K562 (cell line): ENCODE data around the gene ZER1. TPM values are rescaled to one million over a fixed set of nuclear protein-coding genes. Genes with fewer than 3 reads are reported as not detected.

Experiments used
- CREB1 ChIP-seq, 2 experiments: sonication (generic) in 1 of 2; formaldehyde crosslinking in 1 of 2; IDR thresholded peaks; 2 replicates each; pipeline versions ENCODE4 v1.6.1 to v1.8.0; 2012 to 2022; ENCODE audit warnings: inconsistent platforms in 1 of 2, mild to moderate bottlenecking in 1 of 2, missing genetic modification reagents in 1 of 2, moderate library complexity in 1 of 2
- ELF1 ChIP-seq: fragments of 200-800 bp; sonication (Bioruptor generic); IDR thresholded peaks from 2 replicates; pipeline ENCODE4 v1.6.1; 2016; ENCODE audit warnings: missing genetic modification characterization, missing compliant biosample characterization
- ETS2 ChIP-seq: IDR thresholded peaks from 2 replicates; pipeline ENCODE4 v1.6.1; 2016; ENCODE audit warnings: borderline replicate concordance, missing genetic modification characterization, mild to moderate bottlenecking, moderate library complexity, missing compliant biosample characterization; ENCODE audit not compliant: poor library complexity, severe bottlenecking
- ETV1 ChIP-seq: fragments of 450-650 bp; conservative IDR thresholded peaks from 2 replicates; pipeline ENCODE4 v1.6.1; 2016; ENCODE audit warnings: missing genetic modification characterization, control low read depth, low read depth, missing compliant biosample characterization
- ETV5 ChIP-seq: sonication (generic); formaldehyde crosslinking; IDR thresholded peaks from 2 replicates; pipeline ENCODE4 v1.4.0; 2020; ENCODE audit warnings: low read depth, mild to moderate bottlenecking, missing genetic modification reagents
- FOSL1 ChIP-seq: fragments of 200-800 bp; sonication (Bioruptor generic); conservative IDR thresholded peaks from 2 replicates; pipeline ENCODE4 v1.6.1; 2016; ENCODE audit warnings: missing genetic modification characterization, missing compliant biosample characterization
- GATAD2A ChIP-seq: fragments of 450-650 bp; IDR thresholded peaks from 2 replicates; pipeline ENCODE4 v1.6.1; 2017
- KAT8 ChIP-seq: fragments of 450-650 bp; IDR thresholded peaks from 2 replicates; pipeline ENCODE4 v1.6.1; 2016; ENCODE audit warnings: low read depth, mild to moderate bottlenecking
- MAFF ChIP-seq: IDR thresholded peaks from 2 replicates; pipeline ENCODE4 v1.6.1; 2012; ENCODE audit warnings: low read length, improper control_type of control experiment
- NEUROD1 ChIP-seq: fragments of 150-350 bp; IDR thresholded peaks from 2 replicates; pipeline ENCODE4 v1.6.1; 2014; ENCODE audit warnings: borderline replicate concordance, low read length, low read depth; ENCODE audit not compliant: partially characterized antibody
- POLR2H ChIP-seq: IDR thresholded peaks from 2 replicates; pipeline ENCODE4 v1.6.1; 2016; ENCODE audit warnings: missing genetic modification characterization, low read depth, mild to moderate bottlenecking, control low read depth, missing compliant biosample characterization, moderate library complexity
- POLR3A ChIP-seq: IDR thresholded peaks from 2 replicates; pipeline ENCODE4 v1.6.1; 2011; ENCODE audit warnings: borderline replicate concordance, mild to moderate bottlenecking, moderate library complexity; ENCODE audit not compliant: insufficient read length, insufficient read depth; ENCODE audit errors: extremely low read depth
- SMAD1 ChIP-seq: fragments of 150-350 bp; IDR thresholded peaks from 2 replicates; pipeline ENCODE4 v1.6.1; 2014; ENCODE audit warnings: low read length, low read depth; ENCODE audit not compliant: partially characterized antibody
- SMARCE1 ChIP-seq: fragments of 450-650 bp; IDR thresholded peaks from 2 replicates; pipeline ENCODE4 v1.7.1; 2016; ENCODE audit warnings: mild to moderate bottlenecking
- SRF ChIP-seq, 2 experiments: fragments of 250-450, 450-650 bp in 1 of 2; sonication (Bioruptor Pico) in 1 of 2; sonication (generic) in 1 of 2; formaldehyde crosslinking; IDR thresholded peaks; 2 replicates each; pipeline versions ENCODE4 v1.5.0 to v1.5.1; 2020 to 2022; ENCODE audit warnings: mild to moderate bottlenecking in 1 of 2, missing genetic modification reagents in 1 of 2
- TAF7 ChIP-seq: fragments of 450-650 bp; IDR thresholded peaks from 2 replicates; pipeline ENCODE4 v1.6.1; 2016; ENCODE audit warnings: missing genetic modification characterization, missing compliant biosample characterization
- ZNF121 ChIP-seq: sonication (generic); formaldehyde crosslinking; conservative IDR thresholded peaks from 2 replicates; pipeline ENCODE4 v1.8.0; 2022; ENCODE audit warnings: missing genetic modification reagents
- ZNF175 ChIP-seq: fragments of 200-800 bp; sonication (Bioruptor generic); IDR thresholded peaks from 2 replicates; pipeline ENCODE4 v1.6.1; 2016; ENCODE audit warnings: low read depth, mild to moderate bottlenecking, missing genetic modification characterization, missing compliant biosample characterization
- ZNF253 ChIP-seq: fragments of 250-450 bp; sonication (Bioruptor Pico); conservative IDR thresholded peaks from 2 replicates; pipeline ENCODE4 v1.6.1; 2021; ENCODE audit warnings: mild to moderate bottlenecking
- ZNF263 ChIP-seq: sonication (generic); formaldehyde crosslinking; IDR thresholded peaks from 2 replicates; pipeline ENCODE4 v1.8.0; 2022; ENCODE audit warnings: mild to moderate bottlenecking, missing genetic modification reagents, borderline replicate concordance
- polyA plus RNA-seq, 8 experiments: library from polyadenylated mRNA; depleted of rRNA in 4 of 8; stranded (reverse) in 5 of 8; unstranded in 3 of 8; fragments of >200 nt; fragmentation: Nextera tagmentation in 2 of 8; fragmentation: Illumina TruSeq in 1 of 8; extraction: Ambion mirVana in 2 of 8; extraction: Trizol in 1 of 8; gene quantifications; 2 replicates each; pipeline versions ENCODE4 v1.2.1 to v1.2.3, GENCODE V29; 2011 to 2014; ENCODE audit warnings: inconsistent platforms in 1 of 8, missing spikeins in 1 of 8
- total RNA-seq, 7 experiments: library from RNA; depleted of rRNA in 6 of 7; stranded (reverse); fragments of >200 nt in 6 of 7; fragmentation: Illumina TruSeq in 2 of 7; extraction: Trizol in 2 of 7; gene quantifications; 2 replicates each; pipeline versions ENCODE4 v1.2.1 to v1.2.3, GENCODE V29; 2011 to 2021; ENCODE audit warnings: low replicate concordance in 1 of 7
- TF ChIP-seq, protein P1 (sequence below), 2 experiments: fragments of 450-650 bp in 1 of 2; sonication (generic) in 1 of 2; formaldehyde crosslinking; conservative IDR thresholded peaks; 2 replicates each; pipeline versions ENCODE4 v1.4.0 to v1.8.1; 2020 to 2022; ENCODE audit warnings: mild to moderate bottlenecking in 1 of 2, missing genetic modification reagents in 1 of 2
- TF ChIP-seq, protein P2 (sequence below): fragments of 450-650 bp; IDR thresholded peaks from 2 replicates; pipeline ENCODE4 v1.6.1; 2017; ENCODE audit warnings: antibody characterized with exemption

Gene ZER1
- total and polyA plus RNA-seq, 9 of the 15 experiments (the other 6 are each of a cell fraction or from before 2014, with no cell fraction given) = 0.07 to 10.7 (median 6.2) TPM

DNA sequence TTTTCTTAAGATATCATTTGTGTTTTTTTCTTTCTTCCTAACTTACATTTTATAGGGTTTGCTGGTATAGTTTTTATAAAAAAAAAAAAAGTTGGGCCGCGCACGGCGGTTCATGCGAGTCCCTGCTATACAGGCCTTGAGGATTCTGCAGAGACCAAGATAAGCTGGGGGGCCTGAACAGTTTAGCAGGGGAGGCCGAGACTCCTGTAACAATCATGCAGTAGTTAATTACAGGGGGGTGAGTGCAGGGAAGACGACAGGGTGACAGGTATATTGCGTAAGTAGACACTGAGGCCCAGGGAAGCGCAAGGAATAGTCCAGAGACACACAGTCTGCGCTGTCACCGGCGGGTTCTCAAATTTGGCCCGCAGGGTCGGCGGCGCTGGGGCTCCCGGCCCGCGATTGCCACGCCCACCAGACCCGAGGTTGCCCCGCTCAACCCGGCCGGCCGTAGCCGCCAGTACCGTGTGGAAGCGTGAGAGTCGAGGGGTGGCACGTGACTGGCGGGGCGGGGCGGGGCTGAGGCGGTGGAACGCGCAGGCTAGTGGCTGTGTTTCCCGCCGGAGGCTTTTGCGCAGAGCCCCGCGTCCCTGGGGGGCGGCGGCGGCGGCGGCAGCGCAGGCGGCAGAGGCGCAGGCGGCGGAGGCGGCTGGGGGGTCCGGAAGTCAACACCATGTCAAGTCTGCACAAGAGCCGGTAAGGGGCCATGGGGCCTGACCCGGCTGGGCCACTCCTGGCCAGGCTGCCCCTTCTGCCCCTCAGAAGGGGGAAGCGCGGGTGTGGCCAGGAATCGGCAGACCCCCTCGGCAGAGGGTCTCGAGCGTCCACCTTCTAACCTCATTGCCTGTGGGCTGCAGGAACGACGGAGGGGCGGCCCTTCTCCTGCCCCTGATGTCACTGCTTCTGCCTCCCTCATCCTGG, 15.2 kb upstream of the ZER1 start, which contains the start of gene TBC1D13 (continued):
- TF ChIP-seq ZNF253 (CRISPR knock-in tag) (no peak), ETV1 (tag) (no peak; the same call in 1 of the 2 replicates), SMAD1 (no peak), ETV5 (peak; percentile 87), ZNF121 (CRISPR knock-in tag) (peak; percentile 39; the same call in 1 of the 2 replicates), GATAD2A (peak; percentile 77; the same call in 1 of the 2 replicates), NEUROD1 (peak; percentile 53), ELF1 (tag) (0 out of 2 replicates have a peak, but pooled peaks have one; percentile 10), MAFF (no peak), FOSL1 (tag) (peak; percentile 52), SMARCE1 (peak; percentile 37; the same call in 1 of the 2 replicates), POLR3A (no peak), POLR2H (tag) (no peak; the same call in 1 of the 2 replicates), SRF (CRISPR knock-in tag; IDR thresholded peaks at IDR 0.05) (peak in 1 of 2 experiments; percentile 68; a peak in 2 of 4 replicates), ETS2 (no peak), TAF7 (tag) (no peak), KAT8 (no peak), ZNF263 (CRISPR knock-in tag) (peak; percentile 73; the same call in 1 of the 2 replicates), CREB1 (IDR thresholded peaks at IDR 0.05) (peak; percentile 45; the same call in 1 of the 2 replicates), CREB1 (CRISPR knock-in tag; IDR thresholded peaks at IDR 0.05) (peak; percentile 81), ZNF175 (no peak)
- TF ChIP-seq, protein P1, sequence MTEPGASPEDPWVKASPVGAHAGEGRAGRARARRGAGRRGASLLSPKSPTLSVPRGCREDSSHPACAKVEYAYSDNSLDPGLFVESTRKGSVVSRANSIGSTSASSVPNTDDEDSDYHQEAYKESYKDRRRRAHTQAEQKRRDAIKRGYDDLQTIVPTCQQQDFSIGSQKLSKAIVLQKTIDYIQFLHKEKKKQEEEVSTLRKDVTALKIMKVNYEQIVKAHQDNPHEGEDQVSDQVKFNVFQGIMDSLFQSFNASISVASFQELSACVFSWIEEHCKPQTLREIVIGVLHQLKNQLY (CRISPR knock-in tag; conservative IDR thresholded peaks at IDR 0.05) = peak in 1 of 2 experiments; percentile 62; a peak in 1 of 4 replicates
- TF ChIP-seq, protein P2, sequence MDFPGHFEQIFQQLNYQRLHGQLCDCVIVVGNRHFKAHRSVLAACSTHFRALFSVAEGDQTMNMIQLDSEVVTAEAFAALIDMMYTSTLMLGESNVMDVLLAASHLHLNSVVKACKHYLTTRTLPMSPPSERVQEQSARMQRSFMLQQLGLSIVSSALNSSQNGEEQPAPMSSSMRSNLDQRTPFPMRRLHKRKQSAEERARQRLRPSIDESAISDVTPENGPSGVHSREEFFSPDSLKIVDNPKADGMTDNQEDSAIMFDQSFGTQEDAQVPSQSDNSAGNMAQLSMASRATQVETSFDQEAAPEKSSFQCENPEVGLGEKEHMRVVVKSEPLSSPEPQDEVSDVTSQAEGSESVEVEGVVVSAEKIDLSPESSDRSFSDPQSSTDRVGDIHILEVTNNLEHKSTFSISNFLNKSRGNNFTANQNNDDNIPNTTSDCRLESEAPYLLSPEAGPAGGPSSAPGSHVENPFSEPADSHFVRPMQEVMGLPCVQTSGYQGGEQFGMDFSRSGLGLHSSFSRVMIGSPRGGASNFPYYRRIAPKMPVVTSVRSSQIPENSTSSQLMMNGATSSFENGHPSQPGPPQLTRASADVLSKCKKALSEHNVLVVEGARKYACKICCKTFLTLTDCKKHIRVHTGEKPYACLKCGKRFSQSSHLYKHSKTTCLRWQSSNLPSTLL = no peak
